Sigmoid colon (tissue), 4 donors: ENCODE data around the gene MIAT.

ENCODE experiments used
- CTCF ChIP-seq, 4 experiments: fragments of 450-650 bp in 3 of 4; fragments of 200-600 bp in 1 of 4; IDR thresholded peaks; one replicate each; pipeline ENCODE4 v1.5.1; 2016 to 2019; ENCODE audit warnings: antibody characterized with exemption in 4 of 4, mild to moderate bottlenecking in 3 of 4, moderate library complexity in 2 of 4
- EP300 ChIP-seq, 4 donors: sonication (generic); formaldehyde crosslinking; IDR thresholded peaks; one replicate each; pipeline ENCODE4 v1.6.1; 2017; ENCODE audit warnings: antibody characterized with exemption in 4 of 4
- POLR2AphosphoS5 ChIP-seq, 4 donors: sonication (generic); formaldehyde crosslinking; IDR thresholded peaks; one replicate each; pipeline ENCODE4 v1.6.1; 2017; ENCODE audit warnings: antibody characterized with exemption in 4 of 4

- TF ChIP-seq CTCF (IDR thresholded peaks at IDR 0.05) (no peak), POLR2AphosphoS5 (IDR thresholded peaks at IDR 0.05) (no peak), EP300 (IDR thresholded peaks at IDR 0.05) (no peak)
These were observed 17.1 kb downstream of the MIAT start for GRCh38 chr22:26674211-26675190.
